ENCODE results near the gene FANCD2. TPM values are rescaled to one million over a fixed set of nuclear protein-coding genes. Genes with fewer than 3 reads are reported as not detected.
"Not testable (repeated sequence)": the region's sequence is repeated elsewhere in the genome, so short reads cannot be mapped to it uniquely, and the experiment has no call there.

FANCD2 gene
- polyA plus RNA-seq, 4 donors = 14.6 to 22.0 (median 18.6) TPM

DNA sequence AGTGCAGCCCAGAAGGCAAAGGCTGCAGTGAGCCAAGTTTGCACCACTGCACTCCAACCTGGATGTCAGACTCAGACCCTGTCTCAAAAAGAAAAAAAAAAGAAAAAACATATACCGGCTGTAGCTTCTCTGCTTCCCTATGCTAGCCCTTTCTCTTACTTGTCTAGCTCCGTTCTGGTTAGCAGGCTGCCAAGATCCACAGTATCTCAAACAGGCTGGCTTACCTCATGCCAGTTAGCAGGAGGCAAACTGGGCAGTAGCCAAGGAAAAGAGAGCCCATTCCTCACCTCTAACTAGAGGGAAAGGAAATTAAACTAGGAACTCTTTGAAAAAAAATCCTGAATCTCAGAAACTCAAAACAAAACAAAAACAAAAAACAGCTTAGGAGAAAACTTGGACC, 65.2 kb downstream of the FANCD2 start:
- not testable (repeated sequence) for DNase-seq (ENCODE audit: low read depth in 4 of 4, low spot score in 3 of 4)

DNA sequence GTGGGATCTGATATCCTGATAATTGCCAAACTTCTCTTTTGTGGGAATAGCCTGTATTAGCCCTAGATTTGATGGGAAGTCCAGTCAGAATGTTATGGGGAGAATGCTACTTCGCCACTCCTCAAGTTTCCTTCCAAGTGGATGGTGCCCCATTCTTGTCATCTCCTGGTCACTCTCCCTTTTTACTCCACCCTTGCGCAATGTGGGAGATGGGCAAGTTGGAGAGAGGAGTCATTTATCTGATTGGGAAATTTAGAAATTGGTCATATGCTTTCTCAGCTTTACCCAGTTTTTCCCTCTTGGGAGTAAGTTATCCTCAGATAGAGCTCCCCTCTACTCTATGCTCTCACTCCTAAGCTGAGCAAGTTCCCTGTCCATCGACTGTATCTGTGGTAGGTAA, 67.4 kb downstream of the FANCD2 start:
- DNase-seq (ENCODE audit: low read depth in 4 of 4, low spot score in 3 of 4) = no peak

DNA sequence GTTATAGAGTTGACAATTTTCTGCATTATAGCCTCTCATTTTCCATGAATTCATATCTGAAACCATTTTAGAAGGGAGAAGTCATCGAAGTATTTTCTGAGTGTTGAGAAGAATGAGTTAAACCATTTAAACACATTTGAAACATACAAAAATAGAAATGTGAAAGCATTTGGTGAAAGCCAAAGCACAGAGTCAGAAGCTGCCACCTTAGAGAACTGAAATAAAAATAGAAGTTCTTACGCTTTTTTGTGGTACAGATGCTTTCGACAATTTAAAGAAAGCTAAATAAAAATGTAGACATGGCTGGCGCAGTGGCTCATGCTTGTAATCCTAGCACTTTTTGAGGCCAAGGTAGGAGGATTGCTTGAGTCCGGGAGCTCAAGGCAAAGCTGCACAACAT, 72.8 kb downstream of the FANCD2 start:
- DNase-seq (ENCODE audit: low read depth in 4 of 4, low spot score in 3 of 4) = no peak

DNA sequence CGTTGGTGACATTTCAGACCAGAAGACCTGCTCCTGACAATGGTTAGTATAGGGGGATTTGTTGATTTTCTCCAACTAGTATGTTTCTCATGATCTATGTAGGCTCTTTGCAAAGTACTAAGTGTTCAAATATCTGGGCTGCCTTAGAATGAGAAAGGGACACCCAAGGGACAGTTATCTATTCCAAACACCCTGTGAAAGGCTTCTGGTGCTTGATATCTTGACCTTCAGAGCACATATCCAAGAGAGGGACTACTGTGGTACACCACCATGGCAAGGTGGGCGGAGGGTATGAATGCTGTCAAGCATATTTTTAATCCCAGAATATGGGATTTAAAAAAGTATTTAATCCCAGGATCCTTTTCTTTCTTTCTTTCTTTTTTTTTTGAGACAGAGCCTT, 80.7 kb downstream of the FANCD2 start:
- DNase-seq (ENCODE audit: low read depth in 4 of 4, low spot score in 3 of 4) = no peak

DNA sequence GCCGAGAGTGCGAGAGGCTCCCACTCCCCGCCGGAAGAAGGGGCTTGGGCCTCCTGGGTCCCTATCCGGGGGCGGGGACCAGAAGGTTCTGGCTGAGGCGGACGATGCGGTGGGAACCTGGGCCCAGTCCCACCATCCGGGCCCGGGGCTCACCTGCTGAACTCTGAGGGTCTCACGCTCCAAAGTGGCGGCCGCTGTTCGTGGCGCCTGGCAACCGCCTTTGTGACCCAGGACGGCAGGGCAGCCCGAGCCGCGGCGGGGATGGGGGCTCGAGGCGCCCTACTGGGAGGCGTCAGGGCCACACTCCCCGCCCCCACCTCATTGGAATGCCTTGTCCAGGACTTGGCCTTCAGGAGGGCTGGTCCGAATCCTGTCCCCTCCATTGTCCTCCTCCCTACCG, 81.9 kb downstream of the FANCD2 start, which contains the start of gene FANCD2OS:
TSS of gene FANCD2OS (minus strand) at position 165 of the 400 bp plus-strand sequence. CDS start 3,481 bp downstream, outside the sequence.
- DNase-seq (ENCODE audit: low read depth in 4 of 4, low spot score in 3 of 4) = no peak

DNA sequence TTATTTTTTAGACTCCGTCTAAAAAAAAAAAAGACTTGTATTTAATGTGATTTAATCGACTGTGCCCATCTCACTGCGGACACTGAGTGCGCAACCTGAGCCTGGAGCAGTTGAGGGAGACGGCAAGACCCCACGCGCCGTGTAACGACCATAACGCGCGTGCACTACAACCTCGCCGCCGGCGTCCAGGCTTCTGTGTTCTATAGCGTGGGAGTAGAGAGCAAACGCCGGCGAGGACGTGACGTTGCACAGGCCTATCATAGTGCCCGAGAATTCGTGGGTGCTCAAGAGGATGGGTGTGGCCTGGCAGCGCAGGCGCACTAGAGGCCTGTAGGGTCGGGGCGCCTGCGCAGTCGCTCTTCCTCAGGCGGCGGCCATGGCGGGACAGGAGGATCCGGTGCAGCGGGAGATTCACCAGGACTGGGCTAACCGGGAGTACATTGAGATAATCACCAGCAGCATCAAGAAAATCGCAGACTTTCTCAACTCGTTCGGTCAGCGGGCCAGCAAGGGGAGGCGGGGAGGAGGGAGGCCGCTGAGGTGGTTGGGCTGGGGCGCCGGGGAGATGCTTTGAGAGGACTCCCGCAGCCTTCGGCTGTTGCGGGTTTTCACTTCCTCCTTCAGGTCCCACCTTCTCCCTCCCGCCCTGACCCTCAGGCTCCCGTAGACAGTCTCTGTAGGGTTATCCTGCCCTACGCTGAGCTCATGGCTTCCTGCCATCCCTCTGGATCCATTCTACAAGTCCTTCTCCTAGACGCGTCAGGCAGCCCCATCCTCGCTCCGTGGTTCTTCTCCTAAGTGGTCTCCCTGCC, 89.3 kb downstream of the FANCD2 start, which contains the start of gene BRK1:
TSS of gene BRK1 (plus strand) at position 350 of the 812 bp plus-strand sequence. CDS start at position 377, 27 bp downstream.
- peak; percentile 87 to 90 (median 90) for DNase-seq (ENCODE audit: low read depth in 4 of 4, low spot score in 3 of 4)

DNA sequence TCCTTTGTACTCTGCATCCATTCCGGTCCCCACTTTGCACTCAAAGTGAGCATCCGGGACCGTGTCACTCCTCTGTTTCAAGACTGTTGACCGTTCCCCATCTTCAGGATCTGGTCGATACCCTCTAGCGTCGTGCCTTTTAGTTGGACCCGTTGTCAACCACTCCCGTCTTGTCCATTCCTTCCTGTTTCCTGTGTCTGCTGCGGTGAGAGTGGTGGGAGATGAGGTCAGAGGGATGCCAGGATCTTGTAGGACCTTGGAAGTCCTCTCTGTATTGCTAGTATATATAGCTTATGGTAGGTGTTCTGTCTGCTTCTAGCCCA, 89.9 kb downstream of the FANCD2 start:
- DNase-seq (ENCODE audit: low read depth in 4 of 4, low spot score in 3 of 4) = no peak

DNA sequence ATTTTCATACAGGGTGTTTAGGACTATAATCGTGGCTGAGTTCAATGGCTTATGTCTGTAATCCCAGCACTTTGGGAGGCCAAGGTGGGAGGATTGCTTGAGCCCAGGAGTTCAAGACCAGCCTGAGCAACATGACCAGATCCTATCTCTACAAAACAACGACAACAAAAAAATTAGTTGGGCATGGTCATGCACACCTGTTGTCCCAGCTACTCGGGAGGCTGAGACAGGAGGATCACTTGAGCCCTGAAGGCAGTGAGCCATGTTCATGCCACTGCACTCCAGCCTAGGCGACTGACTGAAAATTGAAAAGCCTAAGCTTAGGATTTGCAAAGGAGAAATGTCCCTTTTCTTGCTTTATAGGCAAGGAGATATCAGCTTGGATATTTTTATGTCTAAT, 90.7 kb downstream of the FANCD2 start:
- no peak for DNase-seq (ENCODE audit: low read depth in 4 of 4, low spot score in 3 of 4)

DNA sequence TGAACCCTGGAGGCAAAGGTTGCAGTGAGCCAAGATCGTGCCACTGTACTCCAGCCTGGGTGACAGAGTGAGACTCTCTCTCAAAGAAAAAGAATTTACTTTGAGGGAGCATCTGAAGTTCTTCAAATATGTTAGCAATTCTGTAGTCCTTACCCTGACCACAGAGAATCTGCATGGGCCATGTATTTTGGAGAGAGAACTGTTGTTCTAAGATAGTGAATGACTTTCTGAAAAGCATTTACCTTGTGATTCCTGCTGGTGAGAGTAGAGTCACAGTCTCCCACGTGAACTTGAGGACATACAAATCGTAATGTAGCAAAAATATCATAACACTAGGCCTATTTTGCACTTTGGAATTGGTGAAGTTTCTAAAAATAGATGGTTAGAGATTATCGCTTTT, 93.1 kb downstream of the FANCD2 start:
- DNase-seq (ENCODE audit: low read depth in 4 of 4, low spot score in 3 of 4) = no peak

DNA sequence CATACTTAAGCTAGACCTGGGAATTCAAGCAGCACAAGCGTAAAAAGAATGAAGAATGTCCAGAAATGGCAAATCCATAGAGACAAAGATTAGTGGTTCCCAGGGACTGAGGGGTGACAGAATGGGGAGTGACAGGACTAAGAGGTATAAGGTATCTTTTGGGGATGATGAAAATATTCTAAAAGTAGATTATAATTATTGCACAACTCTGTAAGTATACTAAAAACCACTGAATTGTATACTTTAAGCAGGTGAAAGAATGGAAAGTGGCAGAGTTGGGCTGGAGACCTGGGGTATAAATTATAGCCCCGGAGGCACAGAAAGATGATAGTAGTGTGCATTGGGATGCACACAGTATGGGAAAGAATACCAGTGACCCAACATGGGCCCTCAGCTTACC, 94.8 kb downstream of the FANCD2 start:
- DNase-seq (ENCODE audit: low read depth in 4 of 4, low spot score in 3 of 4) = no peak

DNA sequence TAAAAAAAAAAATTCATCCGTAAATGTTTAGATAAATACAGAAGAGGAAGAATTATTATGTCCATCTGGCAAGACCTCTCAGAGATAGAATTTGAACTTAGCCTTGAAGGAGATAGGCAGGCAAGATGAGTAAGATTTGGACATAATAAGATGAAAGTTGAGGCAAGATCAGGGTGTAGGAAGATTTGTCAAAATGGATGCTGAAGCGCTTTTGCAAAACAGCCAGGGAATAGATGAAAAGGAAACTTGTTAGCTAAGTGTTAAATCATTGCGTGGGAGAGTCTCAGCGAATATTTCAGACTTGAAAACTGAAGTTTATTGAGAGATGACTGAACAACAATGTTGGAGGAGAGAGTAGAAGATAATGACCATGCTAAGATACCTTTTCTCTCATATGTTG, 96.5 kb downstream of the FANCD2 start:
- DNase-seq (ENCODE audit: low read depth in 4 of 4, low spot score in 3 of 4) = no peak

DNA sequence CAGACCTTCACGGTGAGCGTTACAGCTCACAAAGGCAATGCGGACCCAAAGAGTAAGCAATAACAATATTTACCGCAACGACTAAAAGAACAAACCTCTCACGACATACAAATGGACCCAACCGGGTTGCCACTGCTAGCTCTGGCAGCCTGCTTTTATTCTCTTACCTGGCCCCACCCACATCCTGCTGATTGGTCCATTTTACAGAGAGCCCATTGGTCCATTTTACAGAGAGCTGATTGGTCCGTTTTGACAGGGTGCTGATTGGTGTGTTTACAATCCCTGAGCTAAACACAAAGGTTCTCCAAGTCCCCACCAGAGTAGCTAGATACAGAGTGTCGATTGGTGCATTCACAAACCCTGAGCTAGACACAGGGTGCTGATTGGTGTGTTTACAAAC, 109.6 kb downstream of the FANCD2 start:
- DNase-seq (ENCODE audit: low read depth in 4 of 4, low spot score in 3 of 4) = not testable (repeated sequence)

DNA sequence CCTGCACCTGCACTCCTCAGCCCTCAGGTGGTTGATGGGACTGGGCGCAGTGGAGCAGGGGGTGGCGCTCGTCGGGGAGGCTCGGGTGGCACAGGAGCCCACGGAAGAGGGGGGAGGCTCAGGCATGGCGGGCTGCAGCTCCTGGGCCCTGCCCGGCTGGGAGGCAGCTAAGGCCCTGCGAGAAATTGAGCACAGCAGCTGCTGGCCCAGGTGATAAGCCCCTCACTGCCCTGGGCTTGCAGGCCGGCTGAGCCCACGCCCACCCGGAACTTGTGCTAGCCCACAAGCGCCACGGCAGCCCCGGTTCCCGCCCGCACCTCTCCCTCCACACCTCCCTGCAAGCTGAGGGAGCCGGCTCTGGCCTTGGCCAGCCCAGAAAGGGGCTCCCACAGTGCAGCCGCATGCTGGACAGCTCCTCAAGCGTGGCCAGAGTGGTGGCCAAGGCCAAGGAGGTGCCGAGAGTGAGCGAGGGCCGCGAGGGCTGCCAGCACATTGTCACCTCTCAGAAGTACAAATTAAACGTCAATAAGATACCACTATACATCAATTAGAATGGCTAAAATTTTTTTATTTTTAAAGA, 110.3 kb downstream of the FANCD2 start:
- no peak for DNase-seq (ENCODE audit: low read depth in 4 of 4, low spot score in 3 of 4)

DNA sequence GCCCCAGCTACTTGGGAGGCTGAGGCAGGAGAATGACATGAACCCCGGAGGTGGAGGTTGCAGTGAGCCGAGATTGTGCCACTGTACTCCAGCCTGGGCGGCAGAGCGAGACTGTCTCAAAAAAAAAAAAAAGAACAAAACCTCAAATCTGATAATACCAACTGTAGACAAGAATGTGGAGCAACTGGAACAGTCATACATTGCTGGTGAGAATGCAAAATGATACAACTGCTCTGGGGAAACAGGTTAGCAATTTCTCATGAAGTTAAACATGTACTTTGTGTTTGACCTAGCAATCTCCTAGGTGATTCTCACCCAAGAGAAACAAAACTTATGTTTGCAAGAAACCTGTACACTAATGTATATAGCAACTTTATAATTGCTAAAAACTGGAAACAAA, 110.9 kb downstream of the FANCD2 start:
- no peak for DNase-seq (ENCODE audit: low read depth in 4 of 4, low spot score in 3 of 4)

DNA sequence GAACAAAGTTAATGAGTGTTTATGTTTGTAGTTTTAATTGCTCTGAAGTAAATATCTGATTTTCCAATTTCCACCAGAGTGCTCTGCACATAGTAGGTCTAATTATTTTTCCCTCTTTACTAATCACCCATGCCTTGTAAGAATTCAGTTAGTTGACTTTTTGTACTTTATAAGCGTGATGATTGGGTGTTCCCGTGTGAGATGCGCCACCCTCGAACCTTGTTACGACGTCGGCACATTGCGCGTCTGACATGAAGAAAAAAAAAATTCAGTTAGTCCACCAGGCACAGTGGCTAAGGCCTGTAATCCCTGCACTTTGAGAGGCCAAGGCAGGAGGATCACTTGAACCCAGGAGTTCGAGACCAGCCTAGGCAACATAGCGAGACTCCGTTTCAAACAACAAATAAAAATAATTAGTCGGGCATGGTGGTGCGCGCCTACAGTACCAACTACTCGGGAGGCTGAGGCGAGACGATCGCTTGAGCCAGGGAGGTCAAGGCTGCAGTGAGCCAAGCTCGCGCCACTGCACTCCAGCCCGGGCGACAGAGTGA, 114.8 kb downstream of the FANCD2 start:
- DNase-seq (ENCODE audit: low read depth in 4 of 4, low spot score in 3 of 4) = no peak

DNA sequence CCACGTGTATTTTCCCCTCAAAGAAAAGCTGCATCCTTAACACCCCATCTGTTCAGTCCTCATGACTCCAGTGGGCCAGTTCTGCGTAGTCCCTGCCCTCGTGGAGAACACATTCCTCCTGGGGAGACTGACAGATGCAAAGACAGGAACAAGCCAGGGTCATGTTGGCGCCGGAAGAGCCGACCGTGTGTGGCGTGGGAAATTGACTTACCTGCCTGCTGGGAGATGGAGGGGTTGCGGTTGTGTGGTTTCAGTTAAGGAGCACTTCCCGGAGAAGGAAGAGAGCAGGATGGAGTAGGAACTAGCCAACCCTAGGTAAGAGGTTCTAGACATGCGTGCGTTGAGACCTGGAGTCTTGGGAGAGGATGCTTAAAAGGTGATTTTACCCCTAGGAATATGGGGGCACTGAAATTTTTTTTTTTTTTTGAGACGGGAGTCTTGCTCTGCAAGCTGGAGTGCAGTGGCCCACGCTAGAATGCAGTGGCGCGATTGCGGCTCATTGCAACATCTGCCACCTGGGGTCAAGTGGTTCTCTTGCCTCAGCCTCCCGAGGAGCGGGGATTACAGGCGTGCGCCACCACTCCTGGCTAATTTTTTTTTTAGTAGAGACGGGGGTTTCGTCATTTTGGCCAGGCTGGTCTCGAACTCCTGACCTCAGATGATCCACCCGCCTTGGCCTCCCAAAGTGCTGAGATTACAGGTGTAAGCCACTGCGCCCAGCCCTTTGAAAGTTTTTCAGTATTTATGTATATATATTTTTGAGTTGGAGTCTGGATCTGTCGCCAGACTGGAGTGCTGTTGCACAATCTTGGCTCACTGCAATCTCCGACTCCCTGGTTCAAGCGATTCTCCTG, 116.7 kb downstream of the FANCD2 start:
- DNase-seq (ENCODE audit: low read depth in 4 of 4, low spot score in 3 of 4) = no peak

DNA sequence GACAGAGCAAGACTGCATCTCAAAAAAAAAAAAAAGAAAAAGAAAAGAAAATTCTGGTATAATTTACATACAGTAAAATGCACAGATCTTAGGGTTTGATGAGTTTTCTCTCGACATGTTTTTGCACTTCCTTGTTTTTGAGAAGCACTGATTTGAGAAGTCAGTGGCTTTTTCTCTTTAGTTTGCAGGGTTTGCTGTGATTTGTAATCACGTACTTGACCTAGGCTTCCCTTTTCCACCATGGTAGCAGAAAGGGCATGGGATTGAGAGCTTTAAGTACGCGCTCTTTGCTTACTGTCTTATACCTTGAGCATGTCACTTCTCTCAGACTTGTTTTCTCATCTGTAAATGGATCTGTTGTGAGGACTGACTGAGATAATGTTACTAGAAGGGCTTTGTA, 119.4 kb downstream of the FANCD2 start:
- DNase-seq (ENCODE audit: low read depth in 4 of 4, low spot score in 3 of 4) = no peak

DNA sequence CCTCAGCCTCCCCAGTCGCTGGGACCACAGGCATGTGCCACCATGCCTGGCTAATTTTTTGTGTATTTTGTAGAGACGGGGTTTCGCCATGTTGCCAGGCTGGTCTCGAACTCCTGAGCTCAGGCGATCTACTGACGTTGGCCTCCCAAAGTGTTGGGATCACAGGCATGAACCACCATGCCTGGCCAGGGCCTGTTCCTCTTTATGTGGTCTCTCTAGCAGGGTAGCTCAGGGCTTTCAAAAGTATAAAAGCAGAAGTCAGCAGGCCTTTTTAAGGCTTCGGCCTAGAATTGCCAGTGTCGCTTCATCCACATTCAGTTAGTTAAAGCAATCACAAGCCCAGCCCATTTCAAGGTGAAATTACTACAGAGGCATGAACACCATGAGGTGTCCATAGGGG, 123.0 kb downstream of the FANCD2 start:
- no peak for DNase-seq (ENCODE audit: low read depth in 4 of 4, low spot score in 3 of 4)

DNA sequence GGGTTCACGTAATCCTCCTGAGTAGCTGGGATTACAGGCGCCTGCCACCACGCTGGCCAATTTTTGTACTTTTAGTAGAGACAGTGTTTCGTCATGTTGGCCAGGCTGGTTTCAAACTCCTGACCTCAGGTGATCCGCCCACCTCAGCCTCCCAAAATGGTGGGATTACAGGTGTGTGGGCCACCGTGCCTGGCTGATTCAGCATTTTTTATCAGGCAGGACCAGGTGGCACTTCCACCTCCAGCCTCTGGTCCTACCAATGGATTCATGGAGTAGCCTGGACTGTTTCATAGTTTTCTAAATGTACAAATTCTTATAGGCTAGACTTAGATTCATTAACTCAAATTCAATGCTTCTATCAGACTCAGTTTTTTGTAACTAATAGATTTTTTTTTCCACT, 124.8 kb downstream of the FANCD2 start:
- no peak for DNase-seq (ENCODE audit: low read depth in 4 of 4, low spot score in 3 of 4)

All from left renal pelvis (tissue), 4 donors.